Retinal pigment epithelial cell (primary cell): ENCODE data around the gene RNF180.

Experiments used
- DNase-seq: peaks from one replicate; pipeline ENCODE4 v3.0.0-alpha.2; 2010; ENCODE audit warnings: low read depth
- H3K4me3 ChIP-seq: 2 replicates; pipeline ENCODE4 v1.5.1; 2011; ENCODE audit warnings: mild to moderate bottlenecking, low read length, control low read depth, moderate library complexity
- CTCF ChIP-seq: conservative IDR thresholded peaks from 2 replicates; pipeline ENCODE4 v1.5.1; 2011; ENCODE audit warnings: low read depth, low read length, control low read depth, inconsistent platforms

The RNF180 gene

DNA sequence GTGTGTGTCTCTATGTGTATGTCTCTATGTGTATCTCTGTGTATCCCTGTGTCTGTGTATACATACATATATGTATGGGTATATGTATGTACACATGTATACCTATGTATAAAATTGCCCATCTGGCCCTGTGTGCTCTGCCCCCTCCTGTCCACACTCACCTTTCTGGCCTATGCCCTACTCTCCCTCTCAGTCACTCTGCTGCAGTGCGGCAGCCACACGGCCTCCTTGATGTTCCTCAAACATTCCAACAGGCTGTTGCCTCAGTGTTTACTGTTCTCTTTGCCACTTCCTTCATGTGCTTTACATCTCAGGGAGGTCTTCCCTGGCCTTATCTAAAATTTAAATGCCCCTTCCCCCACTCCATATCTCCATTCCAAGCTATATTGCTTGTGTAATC is 18.3 kb upstream of the RNF180 start:
- TF ChIP-seq CTCF = no peak
- H3K4me3 ChIP-seq = no peak overlapping the region
- DNase-seq = no peak

GRCh38 chr5:64147849-64148441 is 17.7 kb upstream of the RNF180 start:
- peak; percentile 83 for TF ChIP-seq CTCF
- no peak overlapping the region for H3K4me3 ChIP-seq
- DNase-seq = no peak

DNA sequence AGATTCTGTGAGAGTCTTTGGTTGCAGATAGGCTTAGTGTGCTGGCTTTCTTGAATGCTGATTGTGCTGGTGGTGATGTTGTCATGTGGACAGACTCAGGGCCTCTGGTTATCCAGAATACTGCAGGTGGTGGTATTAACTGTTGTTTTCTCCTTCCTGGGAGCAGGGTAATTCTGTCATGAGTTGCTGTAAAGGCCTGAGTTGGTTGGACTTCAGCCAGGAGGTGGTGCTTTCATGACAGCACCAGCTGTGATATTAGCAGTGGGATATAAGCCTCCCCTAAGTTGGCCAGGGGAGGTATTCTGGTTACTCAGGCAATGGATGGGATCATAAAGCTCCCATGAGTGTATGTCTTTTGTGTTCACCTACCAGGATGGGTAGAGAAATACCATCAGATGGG is 16.4 kb upstream of the RNF180 start:
- no peak overlapping the region for H3K4me3 ChIP-seq
- TF ChIP-seq CTCF = no peak
- no peak for DNase-seq

- TF ChIP-seq CTCF = no peak
- no peak for DNase-seq
- no peak overlapping the region for H3K4me3 ChIP-seq
Observed at GRCh38 chr5:64149857-64150521, 15.7 kb upstream of the RNF180 start.

DNA sequence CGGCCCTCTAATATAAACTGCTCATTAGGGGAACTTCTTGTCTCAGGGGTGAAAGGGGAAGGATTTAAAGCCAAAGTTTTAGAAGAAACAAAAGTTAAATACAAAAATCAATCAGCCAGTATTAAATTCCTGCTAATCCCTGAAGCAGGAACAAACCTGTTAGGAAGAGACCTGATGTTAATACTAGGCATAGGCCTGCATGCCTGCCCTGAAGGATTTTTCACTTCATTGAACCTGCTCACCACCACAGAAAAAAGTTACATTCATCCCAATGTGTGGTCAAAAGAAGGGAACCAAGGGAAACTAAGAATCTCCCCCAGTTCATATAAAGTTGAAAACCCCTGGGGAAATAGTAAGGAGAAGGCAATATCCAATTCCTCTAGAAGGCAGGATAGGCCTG is 9.4 kb upstream of the RNF180 start:
- no peak for TF ChIP-seq CTCF
- DNase-seq = no peak
- no peak overlapping the region for H3K4me3 ChIP-seq

DNA sequence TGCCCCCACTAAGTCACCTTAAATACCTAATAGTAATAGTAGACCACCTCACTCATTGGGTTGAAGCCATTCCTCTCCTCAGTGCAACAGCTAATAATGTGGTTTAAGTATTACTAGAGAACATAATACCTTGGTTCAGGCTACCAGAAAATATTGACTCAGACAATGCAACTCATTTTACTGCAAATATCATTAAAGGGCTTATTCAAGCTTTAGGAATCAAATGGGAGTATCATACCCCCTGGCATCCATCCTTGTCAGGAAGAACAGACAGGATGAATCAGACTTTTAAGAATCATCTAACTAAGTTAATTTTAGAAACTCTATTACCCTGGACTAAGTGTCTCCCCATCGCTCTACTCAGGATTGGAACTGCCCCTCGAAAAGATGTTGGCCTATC is 6.8 kb upstream of the RNF180 start:
- TF ChIP-seq CTCF = no peak
- no peak for DNase-seq
- no peak overlapping the region for H3K4me3 ChIP-seq

DNA sequence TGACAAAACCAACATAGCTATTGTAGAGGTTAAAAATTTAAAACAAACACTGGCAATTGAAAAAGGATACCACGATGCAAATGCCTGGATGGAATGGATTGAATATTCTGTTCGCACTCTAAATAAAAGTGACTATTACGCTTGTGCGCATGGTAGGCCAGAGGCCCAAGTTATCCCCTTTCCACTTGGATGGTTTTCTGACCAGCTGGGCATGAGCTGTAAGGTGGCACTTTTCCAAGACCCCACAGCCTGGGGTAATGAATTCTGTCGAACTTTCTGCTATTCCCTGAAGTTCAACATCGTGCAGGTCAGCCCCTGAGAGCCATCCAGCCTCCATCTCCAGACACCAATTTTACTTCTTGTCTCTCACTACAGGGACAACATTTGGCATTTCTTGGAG is 5.4 kb upstream of the RNF180 start:
- no peak for TF ChIP-seq CTCF
- H3K4me3 ChIP-seq = no peak overlapping the region
- no peak for DNase-seq
